GM19035 (cell line): ENCODE data around the gene FCGR2B.
"Not testable (repeated sequence)": the region's sequence is repeated elsewhere in the genome, so short reads cannot be mapped to it uniquely, and the experiment has no call there.

Experiments
- ATAC-seq: cut with Tn5 transposase; IDR thresholded peaks from one replicate; pipeline ENCODE4 v1.9.1; 2021; ENCODE audit not compliant: unreplicated experiment

FCGR2B gene

DNA sequence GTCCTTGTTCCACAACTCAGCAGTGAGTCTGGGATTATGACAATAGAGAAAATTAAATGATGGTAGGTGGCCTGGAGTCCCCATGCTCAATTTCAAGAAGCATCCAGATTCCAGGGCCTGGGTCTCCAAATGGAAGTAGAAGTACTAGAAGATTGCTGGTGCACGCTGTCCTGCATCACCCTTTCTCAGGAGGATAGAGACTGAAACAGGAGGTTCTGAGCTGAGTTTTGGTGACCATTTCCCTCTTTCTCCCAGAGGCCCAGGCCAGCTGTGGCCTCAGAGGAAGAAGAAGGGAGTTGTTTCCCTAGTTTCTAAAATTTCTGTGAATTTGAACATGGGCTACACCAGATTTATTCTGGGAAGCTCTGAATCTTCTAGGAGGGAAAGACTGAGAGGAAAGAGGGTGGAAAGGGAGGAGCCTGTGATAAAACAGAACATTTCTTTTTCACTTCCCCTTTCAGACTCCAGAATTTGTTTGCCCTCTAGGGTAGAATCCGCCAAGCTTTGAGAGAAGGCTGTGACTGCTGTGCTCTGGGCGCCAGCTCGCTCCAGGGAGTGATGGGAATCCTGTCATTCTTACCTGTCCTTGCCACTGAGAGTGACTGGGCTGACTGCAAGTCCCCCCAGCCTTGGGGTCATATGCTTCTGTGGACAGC lies at the start of gene FCGR2B:
TSS of gene FCGR2B (plus strand) at position 460 of the 656 bp plus-strand sequence. CDS start at position 559, 99 bp downstream.
- ATAC-seq: peak; percentile 72

DNA sequence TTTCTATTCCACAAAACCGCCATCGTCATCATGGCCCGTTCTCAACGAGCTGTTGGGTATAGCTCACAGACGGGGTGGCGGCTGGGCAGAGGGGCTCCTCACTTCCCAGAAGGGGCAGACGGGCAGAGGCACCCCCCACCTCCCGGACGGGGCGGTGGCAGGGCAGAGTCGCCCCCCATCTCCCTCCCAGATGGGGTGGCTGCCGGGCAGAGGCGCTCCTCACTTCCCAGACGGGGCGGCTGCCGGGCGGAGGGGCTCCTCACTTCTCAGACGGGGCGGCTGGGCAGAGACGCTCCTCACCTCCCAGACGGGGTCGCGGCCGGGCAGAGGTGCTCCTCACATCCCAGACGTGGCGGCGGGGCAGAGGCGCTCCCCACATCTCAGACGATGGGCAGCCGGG lies 46.5 kb upstream of the FCGR2B start:
- not testable (repeated sequence) for ATAC-seq

DNA sequence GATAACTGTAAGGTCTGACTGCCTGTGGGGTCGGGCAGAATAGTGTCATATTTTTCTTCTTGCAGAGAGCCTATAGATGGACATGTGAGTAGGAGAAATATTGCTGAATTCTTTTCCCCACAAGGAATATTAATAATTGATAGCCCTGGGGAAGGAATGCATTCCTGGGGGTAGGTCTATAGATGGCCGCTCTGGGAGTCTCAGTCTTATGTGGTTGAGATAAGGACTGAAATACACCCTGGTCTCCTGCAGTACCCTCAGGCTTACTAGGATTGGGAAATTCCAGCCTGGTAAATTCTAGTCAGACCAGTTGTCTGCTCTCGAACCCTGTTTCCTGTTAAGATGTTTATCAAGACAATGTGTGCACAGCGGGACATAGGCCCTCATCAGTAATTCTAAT lies 44.4 kb upstream of the FCGR2B start:
- ATAC-seq: not testable (repeated sequence)

DNA sequence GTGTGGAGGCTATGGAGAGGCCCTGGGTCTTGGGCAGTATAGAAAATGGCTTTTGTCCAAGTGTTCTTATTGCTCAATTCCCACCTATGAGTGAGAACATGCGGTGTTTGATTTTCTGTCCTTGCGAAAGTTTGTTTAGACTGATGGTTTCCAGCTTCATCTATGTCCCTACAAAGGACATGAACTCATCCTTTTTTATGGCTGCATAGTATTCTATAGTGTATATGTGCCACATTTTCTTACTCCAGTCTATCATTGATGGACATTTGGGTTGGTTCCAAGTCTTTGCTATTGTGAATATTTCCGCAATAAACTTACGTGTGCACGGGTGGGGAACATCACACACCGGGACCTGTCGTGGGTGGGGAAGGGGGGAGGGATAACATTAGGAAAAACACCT lies 42.5 kb upstream of the FCGR2B start:
- ATAC-seq: not testable (repeated sequence)

DNA sequence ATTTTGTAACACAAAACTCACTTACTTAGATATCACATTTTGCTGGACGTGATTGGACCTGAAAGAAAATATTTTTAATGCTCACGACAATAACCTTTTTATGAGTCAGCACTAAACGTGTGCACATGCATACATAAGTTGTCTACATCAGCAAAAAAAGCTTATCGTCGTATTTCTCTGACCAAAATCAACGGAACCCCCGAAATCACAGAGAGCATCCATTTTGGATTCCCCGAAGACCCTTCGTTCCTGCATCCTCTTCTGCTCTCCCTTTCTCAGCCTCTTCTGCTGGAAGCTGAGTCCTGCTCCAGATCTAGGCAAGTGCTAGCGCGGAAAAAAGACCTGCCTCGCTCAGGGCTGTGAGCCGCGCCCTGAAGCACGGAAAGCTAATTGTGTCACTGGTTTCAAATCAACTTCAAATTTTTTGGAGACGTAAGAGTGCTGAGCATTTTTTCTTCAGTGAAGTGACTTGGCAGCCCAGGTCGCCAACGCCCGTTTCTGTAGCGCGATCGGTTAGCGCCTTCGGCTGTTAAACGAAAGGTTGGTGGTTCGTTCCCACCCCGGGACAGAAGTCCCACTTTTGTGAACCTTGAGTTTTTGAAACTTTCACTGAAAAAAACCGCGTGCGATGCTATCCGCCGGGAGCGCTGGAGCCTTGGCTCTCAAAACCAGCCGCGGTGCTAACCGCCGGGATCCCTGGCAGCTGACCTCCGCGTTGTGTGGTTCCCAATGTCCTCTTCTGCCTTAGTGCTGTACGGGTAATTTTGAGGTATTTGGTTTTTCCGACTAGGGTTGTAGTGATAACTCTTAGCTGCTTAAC lies 41.6 kb upstream of the FCGR2B start:
- ATAC-seq: not testable (repeated sequence)

DNA sequence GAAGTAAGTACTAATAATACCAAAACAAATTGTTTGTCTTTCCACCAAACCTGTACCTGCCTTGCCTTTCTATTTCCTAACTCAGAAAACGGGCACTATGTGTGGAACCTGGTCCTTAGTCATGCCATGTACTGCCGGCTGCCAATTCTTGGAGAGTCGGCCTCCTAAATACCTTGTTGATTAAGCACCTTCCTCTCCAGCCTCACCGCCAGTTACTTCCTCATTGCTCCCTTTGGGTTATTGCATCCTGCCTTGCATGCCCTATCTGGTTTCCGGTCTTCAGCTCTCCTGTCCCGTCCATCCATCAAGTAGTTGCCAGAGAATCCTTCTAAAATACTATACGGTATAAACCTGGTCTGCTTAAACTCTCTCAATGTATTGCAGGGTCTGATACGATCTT lies 40.9 kb upstream of the FCGR2B start:
- ATAC-seq: not testable (repeated sequence)

DNA sequence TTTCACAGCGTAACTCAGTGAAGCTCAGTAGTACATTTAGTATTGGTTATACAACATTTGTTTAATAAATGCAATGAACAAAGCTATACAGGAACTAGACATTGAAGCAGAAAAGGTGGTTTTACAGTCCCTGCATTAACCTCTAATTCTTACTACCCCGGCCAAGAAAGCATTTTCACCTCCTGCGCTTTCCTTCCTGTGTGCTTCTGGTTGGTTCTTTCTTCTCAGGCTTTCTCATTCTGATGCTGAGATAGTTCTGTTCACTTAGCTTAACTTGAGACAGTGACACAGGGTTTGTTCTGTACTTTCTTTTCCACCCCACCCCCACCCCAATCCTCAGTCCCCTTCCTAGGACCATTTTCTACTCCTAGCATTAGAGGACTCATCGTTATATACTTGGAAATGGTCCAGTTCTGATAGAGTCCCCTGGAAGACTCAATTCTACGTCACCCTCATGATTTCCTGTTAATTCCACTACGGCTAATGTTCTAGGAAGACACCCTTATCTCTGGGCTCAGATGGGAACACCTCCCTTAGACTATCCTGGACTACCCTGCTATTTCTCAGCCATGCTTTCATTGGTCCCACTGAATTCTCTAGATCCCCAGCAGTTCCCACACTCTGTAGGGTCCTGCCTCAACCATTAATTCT lies 39.4 kb upstream of the FCGR2B start:
- ATAC-seq: not testable (repeated sequence)

DNA sequence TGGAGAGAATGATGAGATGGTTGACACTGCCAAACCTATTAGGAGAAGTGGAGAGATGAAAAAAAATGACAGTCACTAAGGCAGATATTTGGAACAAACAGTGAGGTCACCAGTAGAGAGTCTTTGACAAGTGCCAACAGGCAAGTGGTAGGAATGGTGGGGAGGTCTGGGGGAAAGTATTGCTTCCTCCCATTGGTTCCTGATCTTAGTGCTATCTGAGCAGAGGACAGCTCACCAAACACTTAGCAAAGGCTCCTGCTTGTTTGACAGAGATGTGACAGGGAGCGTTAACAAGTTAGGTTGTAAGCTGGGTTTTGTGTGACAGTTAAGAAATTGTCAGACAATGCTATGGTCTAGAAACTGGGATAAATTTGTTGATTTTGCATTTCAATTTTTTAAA lies 38.3 kb upstream of the FCGR2B start:
- ATAC-seq: not testable (repeated sequence)

DNA sequence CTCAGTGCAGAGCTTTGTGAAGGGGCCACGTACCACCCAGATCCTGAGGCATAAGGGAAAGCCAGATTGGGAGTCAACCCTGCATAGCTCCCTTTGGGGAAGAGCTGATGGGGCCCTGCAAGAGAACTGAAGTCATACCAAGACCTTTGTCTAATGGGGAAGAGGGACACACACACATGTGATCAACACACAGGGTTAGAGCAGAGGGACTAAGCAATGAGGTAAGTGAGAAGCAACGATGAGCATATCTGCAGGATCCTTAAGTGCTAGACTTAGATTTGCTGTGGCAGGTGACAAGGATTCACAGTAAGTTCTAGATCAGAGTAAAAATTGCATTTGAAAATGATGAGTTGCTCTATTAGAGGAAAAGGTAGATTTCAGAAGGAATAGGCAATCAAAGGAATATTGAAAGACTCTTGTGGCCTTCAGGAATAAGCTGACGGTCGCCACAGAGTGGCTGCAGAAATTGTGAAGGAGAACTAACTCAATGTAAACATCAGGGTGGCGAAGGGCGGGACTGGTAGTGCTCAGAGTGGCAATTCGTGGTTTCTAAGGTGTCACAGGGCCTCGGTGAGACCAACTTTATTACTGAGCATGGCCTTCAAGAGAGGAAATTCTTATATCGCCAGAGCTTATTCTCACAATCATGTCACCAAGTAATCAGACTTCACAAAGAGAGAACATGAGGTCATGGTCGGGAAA lies 36.3 kb upstream of the FCGR2B start:
- not testable (repeated sequence) for ATAC-seq

DNA sequence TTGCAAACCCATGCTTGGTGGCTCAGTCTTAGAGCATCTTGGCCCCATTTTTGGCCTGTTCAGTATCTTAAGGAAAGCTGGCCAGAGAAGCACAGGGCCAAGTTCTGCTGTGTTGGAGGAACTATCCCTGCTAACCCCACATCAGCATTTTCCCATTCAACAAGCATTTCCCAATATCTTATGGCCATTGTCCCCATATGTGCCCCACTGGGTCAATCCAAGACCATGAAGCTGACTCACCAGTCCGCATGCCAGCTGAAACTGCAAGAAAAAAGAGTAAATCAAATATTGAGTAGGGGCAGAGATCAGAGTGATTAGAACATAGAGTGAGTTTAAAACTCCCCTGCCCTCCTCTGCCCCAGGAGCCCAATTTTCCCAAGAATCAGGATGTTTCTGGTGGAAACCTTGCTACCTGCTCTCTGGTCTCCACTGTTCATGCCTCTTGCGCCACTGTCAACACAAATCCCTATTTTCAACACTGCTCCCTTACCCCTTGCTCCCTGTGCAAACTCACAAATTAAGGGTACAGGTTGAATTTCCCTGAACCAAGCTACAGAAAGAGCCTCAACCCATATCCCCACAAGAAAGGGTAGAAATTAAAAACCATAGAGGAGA lies 32.7 kb upstream of the FCGR2B start:
- not testable (repeated sequence) for ATAC-seq

DNA sequence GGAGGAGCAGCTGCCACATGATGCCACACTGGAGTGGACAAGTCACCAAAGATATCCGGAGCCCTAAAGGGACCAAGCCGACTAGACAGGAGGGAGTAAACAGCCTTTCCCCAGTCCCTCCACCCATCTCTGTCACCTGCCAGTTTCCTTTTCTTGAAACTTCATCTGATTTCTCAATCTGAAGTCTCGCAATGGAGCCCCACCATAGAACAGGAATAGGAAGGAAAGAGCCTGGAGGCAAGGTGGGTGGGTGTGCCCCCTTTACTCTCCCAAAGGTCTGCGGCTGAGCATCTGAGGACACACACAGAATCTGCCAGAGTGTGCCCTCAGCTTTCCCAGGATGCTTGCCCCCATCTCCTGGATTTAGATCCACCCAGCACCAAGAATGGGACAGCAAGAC lies 31.9 kb upstream of the FCGR2B start, which contains the start of gene FCGR3B:
TSS of gene FCGR3B (minus strand) at position 101 of the 400 bp plus-strand sequence. CDS start at position 19, 82 bp downstream.
- ATAC-seq: no peak

DNA sequence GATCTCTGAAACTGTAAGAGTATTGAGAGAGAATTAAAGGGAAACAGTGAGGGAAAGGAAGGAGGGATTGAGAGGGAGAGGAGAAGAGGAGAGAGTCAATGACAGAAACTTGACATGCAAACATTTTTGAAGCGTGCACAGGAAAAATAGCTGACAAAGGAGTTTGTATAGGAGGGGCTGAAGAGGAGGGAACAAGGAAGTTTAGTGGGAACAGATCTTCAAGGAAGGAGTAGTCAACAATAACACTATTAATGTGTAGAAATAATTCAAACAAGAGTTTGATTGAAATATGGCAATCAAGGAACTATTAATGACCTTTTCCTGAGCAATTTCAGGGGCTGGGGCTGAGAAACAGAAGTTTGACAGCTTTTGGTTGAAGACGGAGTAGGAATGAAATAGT lies 27.9 kb upstream of the FCGR2B start:
- not testable (repeated sequence) for ATAC-seq

DNA sequence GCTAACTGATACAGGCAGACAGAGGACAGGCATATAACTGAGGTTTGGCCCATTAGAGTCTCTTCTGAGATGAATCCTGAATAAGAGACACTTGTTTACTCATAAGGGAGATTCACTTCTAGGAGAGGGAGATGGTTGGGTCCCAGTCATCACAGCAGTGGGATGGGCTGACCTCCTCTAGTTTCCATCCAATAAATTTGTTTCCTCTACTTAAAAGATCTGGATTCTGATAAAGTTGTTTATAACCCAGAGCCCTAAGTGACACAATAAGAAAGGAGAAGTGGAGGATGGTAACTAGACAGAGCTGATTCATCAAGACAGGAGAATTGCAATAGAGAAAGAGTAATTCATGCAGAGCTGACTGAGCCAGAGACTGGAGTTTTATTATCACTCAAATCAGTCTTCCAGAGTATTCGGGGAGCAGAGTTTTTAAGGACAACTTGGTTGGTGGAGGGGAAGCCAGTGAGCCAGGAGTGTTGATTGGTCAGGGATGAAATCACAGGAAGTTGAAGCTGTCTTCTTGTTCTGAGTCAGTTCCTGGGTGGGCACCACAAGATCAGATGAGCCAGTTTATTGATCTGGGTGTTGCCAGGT lies 26.7 kb upstream of the FCGR2B start:
- ATAC-seq: not testable (repeated sequence)

DNA sequence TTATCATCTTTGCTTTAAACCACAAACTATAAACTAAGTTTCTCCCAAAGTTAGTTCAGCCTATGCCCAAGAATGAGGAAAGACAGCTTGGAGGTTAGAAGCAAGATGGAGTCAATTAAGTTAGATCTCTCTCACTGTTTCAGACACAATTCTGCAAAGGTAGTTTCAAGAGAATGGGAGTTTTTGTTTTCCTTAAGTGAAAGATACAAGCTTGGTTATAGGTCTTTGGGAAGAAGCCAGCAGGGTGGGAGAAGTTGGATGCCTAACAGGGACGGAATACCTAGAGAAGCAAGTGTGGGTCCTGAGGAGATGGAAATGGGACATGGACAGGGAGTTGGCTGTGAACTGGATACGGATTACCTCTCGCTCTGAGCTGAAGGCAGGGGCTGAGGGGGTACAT lies 26.0 kb upstream of the FCGR2B start:
- not testable (repeated sequence) for ATAC-seq

DNA sequence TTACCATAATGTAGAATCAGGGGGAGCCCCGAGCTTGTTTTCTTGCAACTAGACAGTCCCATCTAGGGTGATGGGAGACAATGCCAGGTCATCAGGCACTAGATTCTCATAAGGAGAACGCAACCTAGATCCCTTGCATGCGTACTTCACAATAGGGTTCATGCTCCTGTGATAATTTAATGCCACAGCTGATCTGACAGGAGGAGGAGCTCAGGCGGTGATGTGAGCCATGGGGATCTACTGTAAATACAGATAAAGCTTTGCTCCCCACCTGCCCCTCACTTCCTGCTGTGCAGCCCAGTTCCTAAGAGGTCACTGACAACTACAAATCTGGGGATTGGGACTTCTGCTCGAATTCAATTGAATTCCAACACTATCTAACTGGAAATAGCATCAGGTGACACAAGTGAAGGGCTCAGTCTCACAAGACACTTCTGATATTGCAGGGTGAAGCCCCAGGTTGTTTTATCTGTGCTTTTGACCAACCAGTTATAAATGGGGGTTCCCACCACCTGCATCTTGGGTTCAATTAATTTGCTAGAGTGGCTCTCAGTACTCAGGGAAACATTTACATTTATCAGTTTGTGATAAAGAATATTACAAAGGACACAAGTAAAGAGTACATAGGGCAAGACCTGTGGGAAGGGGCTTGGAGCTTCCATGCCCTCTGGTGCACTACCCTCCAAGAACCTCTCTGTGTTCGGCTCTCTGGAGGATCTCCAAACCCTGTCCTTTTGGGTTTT lies 24.5 kb upstream of the FCGR2B start:
- ATAC-seq: not testable (repeated sequence)

DNA sequence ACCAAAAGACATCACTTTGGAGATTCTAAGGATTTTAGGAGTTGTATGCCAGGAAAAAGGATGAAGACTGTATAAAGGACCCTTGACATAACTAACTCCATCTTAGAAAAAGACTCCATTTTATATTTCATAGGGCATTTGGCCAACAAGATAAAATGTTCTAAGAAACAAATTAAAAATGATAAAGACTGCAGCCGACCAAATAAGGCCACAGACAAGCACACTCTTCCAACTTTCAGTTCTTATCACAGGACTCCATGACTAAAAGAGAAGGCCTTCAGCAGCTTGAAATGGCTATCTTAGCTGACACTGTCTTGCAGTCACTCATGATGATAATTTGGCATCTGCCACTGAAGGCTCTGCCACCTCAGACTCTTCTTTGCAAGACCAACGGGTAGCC lies 23.7 kb upstream of the FCGR2B start:
- ATAC-seq: not testable (repeated sequence)

DNA sequence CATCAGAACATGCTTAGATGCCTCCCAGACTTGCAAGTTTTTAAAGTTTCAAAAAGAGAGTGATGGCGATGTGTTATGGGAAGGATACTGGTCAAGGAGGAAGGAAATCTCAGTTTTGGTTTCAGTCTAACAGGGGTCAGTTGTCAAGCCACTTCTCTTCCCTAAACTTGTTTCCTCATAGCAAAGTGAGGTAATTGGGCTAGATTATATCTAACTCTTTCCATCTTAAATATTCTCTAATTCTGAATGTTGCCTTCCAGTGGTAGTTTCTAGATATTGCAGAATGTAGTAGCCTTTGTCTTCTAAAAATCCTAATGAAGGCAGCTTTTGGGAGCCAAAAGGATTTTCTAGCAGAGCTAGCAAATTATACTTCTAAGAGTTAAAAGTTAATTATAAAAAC lies 20.2 kb upstream of the FCGR2B start:
- ATAC-seq: not testable (repeated sequence)

DNA sequence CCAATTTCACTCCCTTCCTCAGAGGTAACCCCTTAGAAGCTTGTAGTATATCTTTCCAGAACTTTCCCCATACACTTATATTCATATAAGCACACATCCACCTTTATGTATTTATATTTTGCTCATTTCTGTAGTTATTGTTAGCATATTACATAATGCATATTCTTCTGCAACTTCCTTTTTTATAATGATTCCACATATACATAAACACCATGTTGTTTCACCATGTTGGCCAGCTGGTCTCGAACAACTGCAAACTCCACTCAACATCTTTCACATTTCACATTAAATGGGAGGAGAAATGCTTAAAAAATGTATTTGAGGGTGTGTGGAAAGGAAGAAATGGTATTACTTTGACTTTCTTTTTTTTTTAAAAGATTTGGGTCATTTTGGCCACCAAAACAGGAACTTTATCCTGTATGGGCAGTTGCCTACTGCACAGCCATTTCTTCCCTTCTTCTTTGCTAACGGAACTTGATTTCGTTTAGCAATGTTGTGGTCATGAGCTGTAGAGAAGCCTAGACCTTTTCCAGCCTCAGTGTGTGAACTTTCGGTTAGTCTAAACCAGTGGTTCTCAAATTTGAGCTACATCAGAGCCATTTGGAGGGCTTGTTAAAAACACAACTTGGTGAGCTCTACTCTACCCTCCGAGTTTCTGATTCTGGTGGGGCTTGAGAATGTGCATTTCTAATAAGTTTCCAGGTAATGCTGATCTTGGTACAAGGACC lies 19.3 kb upstream of the FCGR2B start:
- ATAC-seq: not testable (repeated sequence)

DNA sequence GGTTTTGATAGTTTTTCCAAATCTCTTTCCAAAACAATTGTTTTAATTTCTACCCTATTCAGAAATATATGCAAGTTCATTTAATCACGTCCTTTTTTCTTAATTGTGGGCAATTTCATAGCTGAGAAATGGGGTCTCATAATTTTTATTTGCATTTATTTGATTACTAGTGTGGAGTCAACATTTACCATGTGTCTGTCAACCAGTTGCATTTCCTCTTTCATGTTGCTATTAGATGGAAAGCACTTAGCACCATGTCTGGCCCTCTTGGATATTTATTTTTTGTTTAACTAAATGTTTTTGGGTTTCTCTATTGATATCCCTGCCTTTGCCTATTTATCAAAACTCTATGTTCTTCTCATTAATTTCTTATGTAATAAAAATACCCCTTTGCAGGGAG lies 18.1 kb upstream of the FCGR2B start:
- not testable (repeated sequence) for ATAC-seq
